HG02973 (cell line): ENCODE results near the gene NT5DC4.

Experiments
- ATAC-seq: cut with Tn5 transposase; IDR thresholded peaks from one replicate; pipeline ENCODE4 v1.9.1; 2021; ENCODE audit warnings: moderate library complexity; ENCODE audit not compliant: unreplicated experiment

The NT5DC4 gene

GRCh38 chr2:112722816-112723546, 2.2 kb downstream of the NT5DC4 start:
- no peak for ATAC-seq

GRCh38 chr2:112723547-112723940, 2.7 kb downstream of the NT5DC4 start:
- no peak for ATAC-seq

DNA sequence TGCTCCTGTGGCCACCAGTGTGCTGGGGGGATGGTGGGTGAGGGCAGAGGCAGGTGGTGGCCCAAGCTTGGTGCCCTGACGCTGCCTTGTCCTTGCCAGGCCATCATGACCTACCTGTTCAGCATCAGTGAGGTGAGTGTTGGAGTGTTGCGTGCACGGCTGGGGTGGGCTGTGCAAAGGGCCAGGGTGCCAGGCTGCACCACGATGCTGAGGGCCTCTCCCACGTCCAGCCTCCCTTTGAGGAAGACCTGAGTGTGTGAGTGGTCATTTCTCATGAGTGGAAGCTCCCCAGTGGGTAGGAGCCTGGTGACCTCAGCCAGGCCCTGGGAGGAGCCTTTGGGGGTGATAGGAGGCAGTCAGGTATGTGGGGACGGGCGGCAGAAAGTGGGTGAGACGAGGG, 3.2 kb downstream of the NT5DC4 start:
- ATAC-seq, result no peak

GRCh38 chr2:112724591-112725525, 4.0 kb downstream of the NT5DC4 start:
- no peak for ATAC-seq

DNA sequence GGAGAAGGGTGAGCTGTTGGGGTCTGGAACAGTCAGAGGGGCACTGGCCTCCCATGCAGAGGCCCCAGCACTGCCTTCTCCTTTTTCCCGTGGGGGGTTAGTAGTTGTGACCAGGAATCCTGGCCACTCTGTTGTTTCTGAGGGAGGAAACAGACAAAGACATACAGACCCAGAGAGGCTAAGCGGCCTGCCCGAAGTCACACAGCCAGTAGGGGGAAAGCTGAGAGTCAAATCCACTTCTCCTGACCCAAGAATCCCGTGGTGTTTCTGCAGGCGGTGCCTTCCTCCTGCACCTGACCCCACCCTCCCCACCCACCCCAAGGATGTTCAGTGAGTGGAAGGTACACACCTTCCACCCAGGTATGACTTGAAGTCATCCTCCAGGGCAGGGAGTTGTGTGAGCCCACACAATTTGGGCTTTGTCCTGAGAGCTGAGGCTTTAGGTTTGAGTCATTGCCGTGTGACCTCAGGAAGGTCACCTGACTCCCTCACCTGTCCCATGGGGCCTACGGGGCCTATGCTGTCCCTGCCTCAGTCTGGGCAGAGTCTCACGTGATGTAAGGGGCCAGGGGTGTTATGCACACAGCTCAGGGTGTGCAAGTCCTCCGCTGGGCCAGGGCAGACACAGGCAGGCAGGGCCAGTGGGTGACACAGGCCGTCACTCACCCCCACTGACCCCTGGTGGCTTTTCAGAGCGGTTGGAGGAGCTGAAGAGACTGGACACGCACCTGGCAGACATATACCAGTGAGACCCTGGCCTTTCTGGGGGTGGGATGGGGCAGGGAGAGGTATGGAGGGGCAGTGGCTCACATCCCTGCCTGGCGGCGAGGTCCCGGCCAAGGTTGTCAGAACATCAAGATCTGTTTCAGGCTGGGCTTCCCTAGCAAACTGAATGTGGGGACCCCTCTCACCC, 5.0 kb downstream of the NT5DC4 start:
- ATAC-seq, result peak; percentile 42

GRCh38 chr2:112726487-112727190, 5.8 kb downstream of the NT5DC4 start:
- ATAC-seq, result peak; percentile 72

DNA sequence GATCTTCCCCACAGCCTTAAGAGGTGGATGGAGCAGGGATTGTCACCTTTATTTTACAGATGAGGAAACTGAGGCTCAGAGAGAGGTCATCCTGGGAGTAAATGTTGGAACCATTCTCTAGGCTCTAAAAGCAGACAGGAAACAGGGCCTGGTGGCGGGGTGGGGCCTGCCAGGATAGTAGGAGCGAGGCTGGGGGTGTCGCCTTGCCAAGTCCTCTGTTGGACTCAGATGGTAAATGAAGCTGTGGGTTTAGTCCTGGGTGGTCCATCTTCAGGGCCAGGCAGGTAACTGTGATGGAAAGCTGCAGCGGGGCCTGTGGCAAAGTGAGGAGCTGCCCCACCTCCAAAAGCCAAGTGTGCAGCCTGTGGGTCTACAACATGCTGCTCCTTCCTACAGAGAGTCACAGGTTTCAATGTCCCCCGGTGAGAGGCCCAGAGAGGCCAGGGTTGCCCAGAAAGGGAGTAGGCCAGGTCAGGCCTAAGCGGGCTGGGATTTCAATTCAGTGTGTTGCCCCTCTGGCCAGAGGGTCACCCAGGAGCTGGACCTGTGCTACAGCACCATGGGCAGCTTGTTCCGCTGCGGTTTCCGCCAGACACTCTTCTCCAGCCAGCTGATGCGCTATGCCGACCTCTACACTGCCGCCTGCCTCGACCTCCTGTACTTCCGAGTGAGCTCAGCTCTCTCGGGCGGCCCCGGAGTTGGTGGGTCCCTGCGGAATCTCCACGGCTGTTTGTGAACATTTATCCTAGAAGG, 6.6 kb downstream of the NT5DC4 start:
- no peak for ATAC-seq

DNA sequence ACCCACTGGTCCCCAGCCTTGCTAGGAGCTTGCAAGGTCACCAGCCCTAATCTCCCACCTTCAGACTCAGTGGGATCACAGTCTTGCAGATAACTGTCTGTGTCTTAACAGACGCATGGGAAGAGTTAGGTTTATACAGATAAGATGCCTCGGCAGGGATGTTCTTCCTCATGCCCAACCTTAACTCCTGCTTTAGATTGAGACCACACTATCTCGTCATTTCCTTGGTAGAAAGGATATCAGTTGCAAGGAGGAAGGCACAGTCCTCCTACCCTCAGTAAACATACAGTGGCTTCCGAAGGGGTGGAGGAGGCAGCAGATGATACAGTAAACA, 7.2 kb downstream of the NT5DC4 start:
- no peak for ATAC-seq

DNA sequence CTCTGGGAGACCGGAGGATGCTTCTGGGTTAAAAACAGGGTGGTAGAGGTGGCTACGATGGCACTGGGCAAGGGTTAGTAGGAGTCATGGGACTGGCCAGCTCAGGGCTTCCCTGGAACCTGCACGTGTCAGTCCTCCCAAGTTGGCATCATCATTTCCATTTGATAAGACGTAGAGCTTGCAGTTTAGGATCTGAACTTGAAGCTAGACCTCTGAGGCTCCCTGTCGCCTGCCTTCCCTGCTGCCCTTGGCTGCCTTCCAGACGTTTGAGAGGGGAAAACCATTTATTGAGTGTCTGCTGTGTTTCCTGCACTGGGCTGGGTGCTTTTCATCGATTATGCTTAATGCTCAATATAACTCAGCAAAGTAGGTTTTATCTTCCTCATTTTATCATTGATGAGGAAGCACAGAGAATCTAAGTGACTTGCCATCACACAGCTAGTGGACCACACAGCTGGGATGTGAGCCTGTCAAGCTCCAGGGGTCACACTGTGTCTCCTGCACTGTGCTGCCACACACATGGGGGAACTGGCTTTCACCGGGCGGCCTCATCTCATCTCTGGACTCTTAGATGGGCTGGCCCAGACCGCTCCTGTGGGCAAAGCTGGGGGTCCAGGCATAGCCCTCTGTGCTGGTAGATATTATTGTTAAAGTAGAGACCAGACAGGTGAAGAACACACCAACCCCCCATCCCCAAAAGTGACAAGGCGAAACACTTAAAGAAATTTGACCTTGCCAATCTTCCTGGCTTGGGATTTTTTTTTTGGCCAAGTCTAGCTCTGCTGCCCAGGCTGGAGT, 7.8 kb downstream of the NT5DC4 start:
- no peak for ATAC-seq

DNA sequence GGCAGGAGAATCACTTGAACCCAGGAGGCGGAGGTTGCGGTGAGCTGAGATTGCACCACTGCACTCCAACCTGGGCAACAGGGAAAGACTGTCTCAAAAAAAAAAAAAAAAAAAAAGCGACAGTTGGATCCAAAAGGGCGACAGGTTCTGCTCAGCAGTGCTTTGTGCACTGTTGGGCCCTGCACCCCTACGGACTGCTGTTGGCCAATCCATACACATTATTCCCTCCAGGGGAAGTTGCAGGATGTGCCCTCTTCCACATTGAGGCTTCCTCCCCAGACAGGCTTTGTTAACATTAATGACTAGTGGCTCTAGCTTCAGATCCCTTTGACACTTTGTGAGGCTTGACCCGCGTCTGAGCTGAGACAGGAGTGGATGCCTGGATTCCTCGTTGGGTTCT, 9.4 kb downstream of the NT5DC4 start:
- ATAC-seq, result no peak

DNA sequence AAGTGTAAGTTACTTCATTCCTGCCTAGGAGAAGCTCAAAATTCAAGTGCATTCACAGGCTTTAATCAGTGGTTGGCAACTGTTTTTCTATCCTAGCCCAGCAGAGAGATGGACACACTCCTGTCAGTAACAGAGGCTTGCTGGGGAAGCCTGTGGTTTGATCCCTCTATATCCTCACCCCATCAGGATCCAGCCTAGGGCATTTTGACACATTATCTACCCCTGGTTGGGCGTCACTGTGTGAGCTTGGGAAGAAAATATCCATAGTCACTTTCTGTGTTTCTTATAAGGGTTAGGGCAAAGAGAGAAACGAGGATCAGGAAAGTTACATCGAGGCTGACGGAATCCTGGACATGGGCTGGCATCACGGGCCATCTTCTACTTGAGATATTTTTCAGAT, 10.0 kb downstream of the NT5DC4 start:
- no peak for ATAC-seq

DNA sequence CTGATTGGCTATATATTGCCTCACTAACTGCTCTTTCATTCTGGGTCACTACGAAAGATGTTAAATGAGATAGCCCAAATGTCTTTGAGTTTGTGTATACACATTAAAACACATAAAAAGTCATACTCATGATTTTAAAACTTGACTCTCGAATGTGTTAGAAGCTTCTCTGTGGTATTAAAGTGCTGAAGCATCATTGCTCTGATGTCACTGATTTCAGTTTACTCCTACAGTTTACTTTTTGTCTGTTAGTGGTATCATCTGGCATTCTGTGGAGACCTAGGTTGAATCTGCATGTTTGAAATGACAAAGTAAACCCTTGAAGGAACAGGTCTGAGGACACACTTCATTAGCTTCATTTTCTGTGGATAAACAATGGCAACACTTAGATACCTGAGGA, 10.7 kb downstream of the NT5DC4 start:
- no peak for ATAC-seq

GRCh38 chr2:112733456-112733855, 12.6 kb downstream of the NT5DC4 start:
- no peak for ATAC-seq

- no peak for ATAC-seq
Measured at GRCh38 chr2:112733871-112734270, 13.1 kb downstream of the NT5DC4 start.

DNA sequence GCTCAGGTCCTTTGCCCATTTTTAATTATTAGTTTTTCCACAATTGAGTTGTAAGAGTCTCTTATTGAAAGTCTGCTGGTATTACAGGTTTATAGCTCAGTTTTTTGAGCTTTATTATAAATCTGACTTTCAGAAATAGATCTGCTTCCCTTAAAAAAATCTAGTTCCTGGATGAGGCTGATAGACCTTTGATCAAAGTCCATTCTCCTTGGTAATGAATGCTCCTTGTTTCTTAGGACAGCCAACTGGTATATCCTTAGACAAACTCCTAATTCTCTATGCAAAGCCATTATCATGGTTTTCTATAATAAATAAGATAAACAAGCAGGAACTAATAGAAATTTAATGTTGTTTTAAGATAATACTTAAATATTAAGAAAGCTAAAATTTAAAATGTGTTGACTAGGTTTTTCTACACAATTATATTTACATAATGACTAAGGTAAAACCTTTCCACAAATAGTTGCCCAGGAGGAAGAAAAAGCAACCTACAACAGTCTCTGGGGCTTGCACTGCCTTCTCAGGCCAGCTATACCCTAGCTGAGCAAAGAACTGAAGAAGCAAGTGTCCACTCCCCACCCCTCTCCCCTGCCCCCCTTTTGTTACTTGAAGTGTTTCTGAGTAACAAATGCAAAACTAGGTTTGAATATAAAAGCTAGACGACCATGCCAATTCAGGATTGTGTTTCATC, 16.9 kb downstream of the NT5DC4 start:
- ATAC-seq, result no peak

GRCh38 chr2:112740527-112740926, 19.7 kb downstream of the NT5DC4 start:
- no peak for ATAC-seq

DNA sequence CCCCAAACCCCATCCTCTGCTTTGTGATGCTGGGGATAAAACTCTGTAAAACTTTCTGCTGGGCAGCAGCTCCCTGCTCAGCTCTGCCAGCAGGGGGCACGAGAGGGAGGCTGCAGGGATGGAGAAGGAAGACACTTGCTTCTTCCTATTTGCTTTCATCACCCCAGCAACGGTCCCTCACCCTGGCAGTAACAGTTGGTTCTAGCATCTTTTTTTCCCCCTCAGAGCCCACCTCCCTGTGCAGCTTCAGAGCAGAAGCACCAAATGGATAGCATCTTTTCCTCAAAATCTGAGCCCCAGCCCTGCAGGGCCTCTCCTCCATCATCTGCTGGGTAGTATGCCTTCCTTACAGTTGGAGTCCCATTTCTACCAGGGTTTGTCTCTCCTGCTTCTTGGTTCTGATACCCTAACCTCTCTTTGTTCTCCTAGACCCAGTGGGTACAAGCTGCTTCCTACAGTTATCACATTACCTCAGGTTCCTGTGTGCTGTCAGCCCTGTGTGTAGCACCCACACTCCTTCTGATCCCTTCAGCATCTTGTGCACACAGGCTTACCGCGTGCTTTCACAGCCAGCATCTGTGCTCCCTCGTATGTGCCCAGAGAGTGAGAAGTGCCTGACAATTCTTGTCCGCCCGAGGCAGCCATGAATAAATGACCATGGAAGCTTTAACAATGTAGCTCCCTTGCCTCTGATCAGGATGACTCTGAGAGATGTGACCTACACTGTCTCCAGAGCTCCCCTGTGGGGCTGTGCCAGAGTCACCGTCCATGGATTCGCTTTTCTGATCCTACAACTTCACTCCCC, 29.1 kb downstream of the NT5DC4 start:
- ATAC-seq, result peak; percentile 65

DNA sequence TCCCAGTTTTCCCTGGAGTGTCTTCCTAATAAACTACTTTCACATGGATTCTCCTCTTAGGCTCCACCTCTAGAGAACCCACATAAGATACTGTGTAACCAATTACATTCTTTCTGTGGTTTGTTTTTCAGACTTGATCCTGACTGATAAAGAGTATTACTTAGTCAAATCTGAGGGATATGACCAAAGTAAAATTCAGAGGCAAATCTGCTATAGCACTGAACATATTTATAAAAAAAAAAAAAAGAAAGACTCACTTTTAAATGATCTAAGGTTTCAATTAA, 29.7 kb downstream of the NT5DC4 start:
- ATAC-seq, result no peak
